B cell (primary cell): ENCODE results near the gene PRRC1. TPM values are rescaled to one million over a fixed set of nuclear protein-coding genes. Genes with fewer than 3 reads are reported as not detected.

Experiments
- ATAC-seq: fragments of 200-7000 bp; cut with Tn5 transposase; one replicate; pipeline ENCODE4 v1.10.0; 2021; ENCODE audit warnings: low read depth, mild to moderate bottlenecking, moderate number of reproducible peaks, moderate library complexity
- CTCF ChIA-PET: fragments of 350-600 bp; sonication (Branson Sonifier 250); formaldehyde crosslinking; loops from one replicate; lab custom pipeline; 2021; ENCODE audit warnings: antibody characterized with exemption, inconsistent platforms; lab: Charles Lee
- POLR2A ChIA-PET: fragments of 350-600 bp; sonication (Branson Sonifier 250); formaldehyde crosslinking; loops from one replicate; lab custom pipeline; 2021; ENCODE audit warnings: antibody characterized with exemption; lab: Charles Lee
- DNase-seq: peaks from one replicate; pipeline ENCODE4 v3.0.0; 2013
- H2AFZ ChIP-seq: 2 replicates; pipeline ENCODE4 v1.6.1; 2012; ENCODE audit warnings: mild to moderate bottlenecking, low read depth, low read length; ENCODE audit not compliant: insufficient read depth, poor library complexity, severe bottlenecking
- H3K27ac ChIP-seq, 2 donors: 1 replicate in 1 of 2; 2 replicates in 1 of 2; pipeline ENCODE4 v1.5.1; 2012 to 2013; ENCODE audit warnings: low read length in 2 of 2, mild to moderate bottlenecking in 2 of 2, moderate library complexity in 1 of 2
- H3K27me3 ChIP-seq, 4 experiments: fragments of 200-600 bp in 1 of 4; sonication (generic) in 1 of 4; replicated peaks in 1 of 4; 1 replicate in 2 of 4; 2 replicates in 2 of 4; pipeline versions ENCODE4 v1.6.1 to v1.7.0; 2013 to 2016; ENCODE audit warnings: low read length in 3 of 4, mild to moderate bottlenecking in 2 of 4, mixed read lengths in 1 of 4, moderate library complexity in 1 of 4; ENCODE audit not compliant: insufficient read depth in 4 of 4, control insufficient read depth in 3 of 4; ENCODE audit errors: control extremely low read depth in 1 of 4
- H3K36me3 ChIP-seq, 2 experiments: replicated peaks in 1 of 2; 1 replicate in 1 of 2; 2 replicates in 1 of 2; pipeline versions ENCODE4 v1.6.1 to v1.7.1; 2013; ENCODE audit warnings: low read length in 1 of 2; ENCODE audit not compliant: insufficient read depth in 2 of 2, control insufficient read depth in 1 of 2; ENCODE audit errors: control extremely low read depth in 1 of 2, extremely low read depth in 1 of 2
- H3K4me1 ChIP-seq, 2 donors: fragments of 200-600 bp in 1 of 2; sonication (generic) in 1 of 2; 1 replicate in 1 of 2; 2 replicates in 1 of 2; pipeline versions ENCODE4 v1.5.1 to v1.6.1; 2013 to 2017; ENCODE audit warnings: low read length in 2 of 2; ENCODE audit not compliant: control insufficient read depth in 2 of 2, insufficient read depth in 2 of 2
- H3K4me2 ChIP-seq: replicated peaks from 2 replicates; pipeline ENCODE3; 2012; ENCODE audit warnings: mild to moderate bottlenecking, low read depth, low read length; ENCODE audit not compliant: poor library complexity, severe bottlenecking
- H3K4me3 ChIP-seq, 5 experiments: fragments of 200-600 bp in 1 of 5; sonication (generic) in 1 of 5; 1 replicate in 3 of 5; 2 replicates in 2 of 5; pipeline versions ENCODE4 v1.5.1 to v1.7.0; 2011 to 2016; ENCODE audit warnings: low read length in 4 of 5, mild to moderate bottlenecking in 4 of 5, low read depth in 2 of 5, control low read depth in 1 of 5, moderate library complexity in 1 of 5; ENCODE audit not compliant: insufficient read depth in 1 of 5; ENCODE audit errors: control extremely low read depth in 1 of 5, extremely low read depth in 1 of 5
- H3K79me2 ChIP-seq: fragments of 200-600 bp; sonication (generic); one replicate; pipeline ENCODE4 v1.6.0; 2016; ENCODE audit warnings: low read length; ENCODE audit not compliant: control insufficient read depth, insufficient read depth
- H3K9ac ChIP-seq: fragments of 200-600 bp; sonication (generic); 2 replicates; pipeline ENCODE4 v1.6.1; 2017; ENCODE audit warnings: mild to moderate bottlenecking, low read length, moderate library complexity
- H3K9me3 ChIP-seq, 3 donors: one replicate each; pipeline versions ENCODE4 v1.6.1 to v1.7.1; 2013; ENCODE audit warnings: low read length in 2 of 3; ENCODE audit not compliant: control insufficient read depth in 2 of 3, insufficient read depth in 1 of 3; ENCODE audit errors: control extremely low read depth in 1 of 3
- H4K20me1 ChIP-seq: 2 replicates; pipeline ENCODE4 v1.6.0; 2012; ENCODE audit warnings: mild to moderate bottlenecking, low read length; ENCODE audit not compliant: insufficient read depth, control insufficient read depth, poor library complexity, severe bottlenecking
- H3K27ac Mint-ChIP-seq: one replicate; pipeline ENCODE4 v1.8.0; 2021; ENCODE audit warnings: mixed read lengths
- H3K27me3 Mint-ChIP-seq: one replicate; pipeline ENCODE4 v1.8.0; 2021; ENCODE audit warnings: mixed read lengths
- H3K4me1 Mint-ChIP-seq: one replicate; pipeline ENCODE4 v1.8.0; 2021; ENCODE audit warnings: mixed read lengths
- H3K4me3 Mint-ChIP-seq: one replicate; pipeline ENCODE4 v1.8.0; 2021; ENCODE audit warnings: mixed read lengths
- H3K9me3 Mint-ChIP-seq: one replicate; pipeline ENCODE4 v1.8.0; 2022; ENCODE audit warnings: mixed read lengths; ENCODE audit not compliant: insufficient read depth
- CTCF ChIP-seq: fragments of 200-600 bp; IDR thresholded peaks from one replicate; pipeline ENCODE4 v1.8.0; 2022; ENCODE audit warnings: antibody characterized with exemption, mild to moderate bottlenecking
- EZH2 ChIP-seq: IDR thresholded peaks from 2 replicates; pipeline ENCODE4 v1.6.1; 2012; ENCODE audit warnings: borderline replicate concordance, low read depth, mild to moderate bottlenecking, moderate library complexity, low read length; ENCODE audit not compliant: insufficient read depth, poor library complexity, severe bottlenecking
- WGBS: methylation state at CpG from one replicate; pipeline ENCODE4 v1.1.5; 2013; ENCODE audit warnings: missing lambda C conversion rate; ENCODE audit not compliant: insufficient coverage; 5-methylcytosine and 5-hydroxymethylcytosine counted together
- intact Hi-C: fragments of 100-400 bp; cut with micrococcal nuclease; formaldehyde crosslinking; loops from one replicate; pipeline ENCODE4 v1.10.0; 2022
- polyA plus RNA-seq: library from polyadenylated mRNA; depleted of rRNA; stranded (reverse); fragments of >200 nt; gene quantifications from 2 replicates; pipeline ENCODE4 v1.2.3, GENCODE V29; 2012
- total RNA-seq, 2 donors: library from RNA; stranded (reverse); fragments of 120-200 nt in 1 of 2; gene quantifications; 1 replicate in 1 of 2; 2 replicates in 1 of 2; pipeline versions ENCODE4 v1.2.3 to v1.2.4, GENCODE V29; 2013 to 2022

The PRRC1 gene
- total and polyA plus RNA-seq, 2 donors (not counting 1 experiment from before 2014, with no cell fraction given), result 9.7 to 35.5 TPM

DNA sequence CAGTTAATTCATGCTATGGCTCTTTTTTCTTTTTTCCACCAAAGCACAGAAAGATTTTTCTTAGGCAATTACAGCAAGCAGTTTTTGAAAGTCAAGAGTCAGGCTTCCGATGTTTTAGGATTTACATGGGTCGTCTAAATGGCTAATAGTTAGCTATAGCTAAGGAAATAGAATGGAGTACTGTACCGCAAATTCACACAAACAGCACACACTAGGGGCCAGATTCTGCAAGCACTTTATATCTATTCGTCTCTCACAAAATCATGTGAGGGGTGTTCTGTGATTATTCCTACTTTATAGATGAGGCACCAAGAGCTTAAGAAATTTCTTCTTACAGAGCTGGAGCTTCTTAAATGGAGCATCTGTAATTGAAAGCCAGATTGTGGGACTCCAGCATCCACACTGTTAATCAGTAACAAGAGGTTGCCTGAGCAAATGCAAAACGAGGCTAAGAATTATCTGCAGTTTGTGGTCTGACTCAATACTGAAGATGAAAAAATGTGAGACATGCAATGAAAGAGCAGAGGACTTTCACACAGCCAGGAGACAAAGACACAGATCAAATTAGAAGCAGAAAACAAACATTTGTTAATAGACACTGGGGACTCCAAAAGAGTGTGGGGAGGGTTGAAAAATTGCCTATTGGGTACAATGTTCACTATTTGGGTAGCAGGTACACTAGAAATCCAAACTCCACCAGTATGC is 68.8 kb downstream of the PRRC1 start:
- intact Hi-C loops, result no loop called here
- peaks cover 12% of the 10 kb centered on the region for H3K4me1 Mint-ChIP-seq
- WGBS, result no CpG with 5 or more reads among the region's 5 CpGs

More for the DNA sequence above, 68.8 kb downstream of the PRRC1 start:
- H3K4me2 ChIP-seq, result no peak overlapping the region
- H4K20me1 ChIP-seq, result no peaks in the 10 kb centered on the region
- CTCF ChIA-PET, result no interaction called here
- no peak overlapping the region for H3K4me3 Mint-ChIP-seq
- H2AFZ ChIP-seq, result no peak overlapping the region
- peaks cover 0 to 5% of the 10 kb centered on the region in 2 donors for H3K4me1 ChIP-seq
- no peak overlapping the region for H3K27ac ChIP-seq
- no peaks in the 10 kb centered on the region for H3K36me3 ChIP-seq
- H3K9me3 Mint-ChIP-seq, result peaks cover 2% of the 10 kb centered on the region
- TF ChIP-seq CTCF (no peak), EZH2 (no peak)
- peaks cover 4% of the 10 kb centered on the region for H3K27me3 Mint-ChIP-seq
- no peak overlapping the region for H3K9ac ChIP-seq
- ATAC-seq (no peak), DNase-seq (no peak)
- H3K27ac Mint-ChIP-seq, result no peak overlapping the region
- no peaks in the 10 kb centered on the region for H3K27me3 ChIP-seq
- POLR2A ChIA-PET, result no interaction called here
- no peak overlapping the region for H3K4me3 ChIP-seq
- H3K9me3 ChIP-seq, result no peaks in the 10 kb centered on the region
- no peaks in the 10 kb centered on the region for H3K79me2 ChIP-seq
